K562 (cell line): Measurements from ENCODE around the gene TMEM270. TPM values are rescaled to one million over a fixed set of nuclear protein-coding genes. Genes with fewer than 3 reads are reported as not detected.

ENCODE experiments used
- EP400 ChIP-seq: fragments of 450-650 bp; IDR thresholded peaks from 2 replicates; pipeline ENCODE4 v1.6.1; 2017; ENCODE audit warnings: antibody characterized with exemption, mild to moderate bottlenecking, moderate library complexity
- FOXP1 ChIP-seq: sonication (generic); formaldehyde crosslinking; IDR thresholded peaks from 2 replicates; pipeline ENCODE4 v1.8.0; 2022; ENCODE audit warnings: mild to moderate bottlenecking, missing genetic modification reagents
- KDM5B ChIP-seq: fragments of 200-600 bp; sonication (generic); IDR thresholded peaks from 2 replicates; pipeline ENCODE4 v1.6.1; 2012; ENCODE audit warnings: low read depth, mild to moderate bottlenecking, moderate library complexity, low read length, control low read depth, inconsistent platforms; ENCODE audit not compliant: insufficient replicate concordance
- NBN ChIP-seq: fragments of 450-650 bp; IDR thresholded peaks from 2 replicates; pipeline ENCODE4 v1.6.1; 2016; ENCODE audit warnings: low read depth, mild to moderate bottlenecking
- NR1H2 ChIP-seq: sonication (generic); formaldehyde crosslinking; IDR thresholded peaks from 2 replicates; pipeline ENCODE4 v1.4.0; 2020; ENCODE audit warnings: mild to moderate bottlenecking, missing genetic modification reagents
- NR4A1 ChIP-seq, 2 experiments: fragments of 250-450 bp in 1 of 2; fragments of 450-650 bp in 1 of 2; sonication (Bioruptor Pico) in 1 of 2; IDR thresholded peaks; 2 replicates each; pipeline versions ENCODE4 v1.4.0 to v1.6.1; 2016 to 2020; ENCODE audit warnings: mild to moderate bottlenecking in 2 of 2, missing compliant biosample characterization in 1 of 2, missing genetic modification characterization in 1 of 2, moderate library complexity in 1 of 2
- RNF219 ChIP-seq: fragments of 250-450 bp; sonication (Bioruptor Pico); IDR thresholded peaks from 2 replicates; pipeline ENCODE4 v1.5.0; 2022; ENCODE audit warnings: mild to moderate bottlenecking
- SMARCA5 ChIP-seq: fragments of 450-650 bp; IDR thresholded peaks from 2 replicates; pipeline ENCODE4 v1.6.1; 2016
- SNIP1 ChIP-seq: fragments of 450-650 bp; IDR thresholded peaks from 2 replicates; pipeline ENCODE4 v1.7.1; 2017; ENCODE audit warnings: low read depth, mild to moderate bottlenecking
- TFAM ChIP-seq: fragments of 250-450 bp; sonication (Bioruptor Pico); conservative IDR thresholded peaks from 2 replicates; pipeline ENCODE4 v1.5.0; 2021; ENCODE audit warnings: mild to moderate bottlenecking, moderate library complexity
- ZNF140 ChIP-seq: fragments of 250-450 bp; sonication (Bioruptor Pico); IDR thresholded peaks from 2 replicates; pipeline ENCODE4 v1.8.0; 2021; ENCODE audit warnings: moderate library complexity, mild to moderate bottlenecking, inconsistent platforms
- ZNF212 ChIP-seq: fragments of 450-650 bp; formaldehyde crosslinking; IDR thresholded peaks from 2 replicates; pipeline ENCODE4 v1.4.0; 2020; ENCODE audit warnings: mild to moderate bottlenecking
- ZNF318 ChIP-seq, 2 experiments: fragments of 450-650 bp; IDR thresholded peaks; 2 replicates each; pipeline ENCODE4 v1.6.1; 2016; ENCODE audit warnings: mild to moderate bottlenecking in 2 of 2, borderline replicate concordance in 1 of 2, low read depth in 1 of 2, moderate library complexity in 1 of 2
- ZNF551 ChIP-seq: fragments of 250-450 bp; sonication (Bioruptor Pico); IDR thresholded peaks from 2 replicates; pipeline ENCODE4 v1.5.0; 2021; ENCODE audit warnings: mild to moderate bottlenecking, moderate library complexity
- polyA plus RNA-seq, 8 experiments: library from polyadenylated mRNA; depleted of rRNA in 4 of 8; stranded (reverse) in 5 of 8; unstranded in 3 of 8; fragments of >200 nt; fragmentation: Nextera tagmentation in 2 of 8; fragmentation: Illumina TruSeq in 1 of 8; extraction: Ambion mirVana in 2 of 8; extraction: Trizol in 1 of 8; gene quantifications; 2 replicates each; pipeline versions ENCODE4 v1.2.1 to v1.2.3, GENCODE V29; 2011 to 2014; ENCODE audit warnings: inconsistent platforms in 1 of 8, missing spikeins in 1 of 8
- total RNA-seq, 7 experiments: library from RNA; depleted of rRNA in 6 of 7; stranded (reverse); fragments of >200 nt in 6 of 7; fragmentation: Illumina TruSeq in 2 of 7; extraction: Trizol in 2 of 7; gene quantifications; 2 replicates each; pipeline versions ENCODE4 v1.2.1 to v1.2.3, GENCODE V29; 2011 to 2021; ENCODE audit warnings: low replicate concordance in 1 of 7

The TMEM270 gene
- total and polyA plus RNA-seq, 9 of the 15 experiments (the other 6 are each of a cell fraction or from before 2014, with no cell fraction given) = not detected

DNA sequence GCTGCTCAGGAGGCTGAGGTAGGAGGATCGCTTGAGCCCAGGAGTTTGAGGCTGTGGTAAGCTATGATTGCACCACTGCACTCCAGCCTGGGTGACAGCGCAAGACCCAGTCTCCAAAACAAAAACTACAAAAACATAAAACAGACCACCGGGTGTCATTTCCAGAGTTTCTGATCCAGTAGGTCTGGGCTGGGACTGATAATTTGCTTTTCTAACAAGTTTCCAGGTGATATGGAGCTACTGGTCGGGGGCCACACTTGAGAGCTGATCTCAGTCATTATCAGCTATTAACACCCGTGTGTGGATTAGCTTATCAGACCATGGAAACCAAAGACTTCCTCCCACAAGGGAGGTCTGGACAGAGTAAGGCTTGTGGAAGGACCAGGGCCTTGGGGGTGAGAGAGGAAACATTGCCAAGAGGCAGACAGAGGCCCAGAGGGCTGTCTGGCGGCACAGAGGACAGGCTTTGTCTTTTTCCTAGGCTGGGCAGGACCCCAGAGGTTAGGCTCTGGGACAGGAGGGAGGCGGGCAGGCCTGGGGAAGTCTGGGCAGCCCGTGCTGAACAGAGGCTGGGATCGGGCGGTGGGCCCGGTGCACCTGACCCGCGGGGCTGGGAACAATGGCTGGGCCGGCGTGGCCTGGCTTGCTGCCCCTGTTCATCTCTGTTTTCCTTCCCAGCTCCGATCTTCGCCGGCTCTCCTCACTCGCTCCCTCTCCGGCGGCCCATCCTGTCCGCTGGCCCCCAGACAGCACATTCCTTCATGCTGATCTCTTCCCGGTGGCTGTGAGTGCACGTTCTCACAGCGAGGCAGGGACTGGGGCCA is 25.2 kb downstream of the TMEM270 start (continued):
- peak in 1 of 2 experiments; percentile 90; a peak in 1 of 4 replicates for TF ChIP-seq ZNF318 (IDR thresholded peaks at IDR 0.05; ENCODE audit: borderline replicate concordance in 1 of 2, low read depth in 1 of 2)
- TF ChIP-seq FOXP1 (CRISPR knock-in tag) = no peak
- no peak for TF ChIP-seq NR1H2
- no peak for TF ChIP-seq TFAM (CRISPR knock-in tag)
- peak; percentile 61; the same call in 1 of the 2 replicates for TF ChIP-seq SNIP1
- no peak for TF ChIP-seq ZNF551 (CRISPR knock-in tag)
- peak; percentile 81; the same call in 1 of the 2 replicates for TF ChIP-seq NR4A1 (CRISPR knock-in tag; IDR thresholded peaks at IDR 0.05)
- peak; percentile 98 for TF ChIP-seq NR4A1 (tag; IDR thresholded peaks at IDR 0.05)
- TF ChIP-seq KDM5B = peak; percentile 46
- TF ChIP-seq NBN = peak; percentile 100
- TF ChIP-seq SMARCA5 = peak; percentile 68; the same call in 1 of the 2 replicates
- no peak for TF ChIP-seq RNF219 (CRISPR knock-in tag)
- TF ChIP-seq ZNF140 (CRISPR knock-in tag) = no peak
- peak; percentile 73; the same call in 1 of the 2 replicates for TF ChIP-seq EP400
- TF ChIP-seq ZNF212 = peak; percentile 91
